GM19193 (cell line): ENCODE data around the gene PRSS36.

Source experiments
- POLR2A ChIP-seq: IDR thresholded peaks from 4 replicates; pipeline ENCODE4 v1.6.1; 2011; ENCODE audit not compliant: insufficient read depth, insufficient read length; ENCODE audit errors: extremely low read depth

PRSS36 gene

GRCh38 chr16:31134625-31135534 is 15.0 kb downstream of the PRSS36 start:
- no peak for TF ChIP-seq POLR2A

GRCh38 chr16:31134091-31134571 is 15.7 kb downstream of the PRSS36 start:
- no peak for TF ChIP-seq POLR2A

- no peak for TF ChIP-seq POLR2A
Observed at GRCh38 chr16:31133046-31133501, 16.8 kb downstream of the PRSS36 start.

- TF ChIP-seq POLR2A: no peak
Observed at GRCh38 chr16:31132303-31132979, 17.4 kb downstream of the PRSS36 start.

GRCh38 chr16:31131841-31132271 is 18.0 kb downstream of the PRSS36 start:
- no peak for TF ChIP-seq POLR2A

- TF ChIP-seq POLR2A: no peak
Observed at GRCh38 chr16:31131416-31131815, 18.4 kb downstream of the PRSS36 start.

GRCh38 chr16:31130899-31131298 is 19.0 kb downstream of the PRSS36 start:
- no peak for TF ChIP-seq POLR2A

GRCh38 chr16:31130336-31130891 is 19.5 kb downstream of the PRSS36 start:
- TF ChIP-seq POLR2A: no peak

GRCh38 chr16:31129568-31130335 is 20.1 kb downstream of the PRSS36 start:
- TF ChIP-seq POLR2A: no peak

GRCh38 chr16:31128711-31129567 is 20.9 kb downstream of the PRSS36 start:
- TF ChIP-seq POLR2A: no peak

- no peak for TF ChIP-seq POLR2A
Observed at GRCh38 chr16:31127182-31127581, 22.7 kb downstream of the PRSS36 start.

GRCh38 chr16:31125844-31126243 is 24.0 kb downstream of the PRSS36 start:
- TF ChIP-seq POLR2A: no peak

- no peak for TF ChIP-seq POLR2A
Observed at GRCh38 chr16:31120129-31120528, 29.7 kb downstream of the PRSS36 start.
